Sciatic nerve (tissue), 2 donors: Measurements from ENCODE around the gene MED20. TPM values are rescaled to one million over a fixed set of nuclear protein-coding genes. Genes with fewer than 3 reads are reported as not detected.
A peak's percentile ranks its signal among the peaks of the same experiment; 100 is the strongest.

Source experiments
- ATAC-seq: fragments of 200-7000 bp; cut with Tn5 transposase; one replicate; pipeline ENCODE4 v1.9.1; 2020; ENCODE audit warnings: mild to moderate bottlenecking, moderate library complexity
- DNase-seq: peaks from one replicate; pipeline ENCODE4 v3.0.0-alpha.2; 2020; ENCODE audit warnings: low spot score
- intact Hi-C: fragments of 100-400 bp; cut with DNase I; formaldehyde crosslinking; loops from one replicate; pipeline ENCODE4 v1.14.2; 2022
- total RNA-seq: library from RNA; stranded (reverse); fragmentation: NEBNext Ultra II Directional; extraction: Animal tissue kit (Norgen Biotek cat#: 25700); gene quantifications from one replicate; pipeline ENCODE4 v1.2.1, GENCODE V29; 2021
- donor health status: DM: no; HTN: no; CAD: no.
- donor health status: DM: no; HTN: no; CAD: no.

Gene MED20
- total RNA-seq, 1 donor from 2014 or later = 14.6 TPM

DNA sequence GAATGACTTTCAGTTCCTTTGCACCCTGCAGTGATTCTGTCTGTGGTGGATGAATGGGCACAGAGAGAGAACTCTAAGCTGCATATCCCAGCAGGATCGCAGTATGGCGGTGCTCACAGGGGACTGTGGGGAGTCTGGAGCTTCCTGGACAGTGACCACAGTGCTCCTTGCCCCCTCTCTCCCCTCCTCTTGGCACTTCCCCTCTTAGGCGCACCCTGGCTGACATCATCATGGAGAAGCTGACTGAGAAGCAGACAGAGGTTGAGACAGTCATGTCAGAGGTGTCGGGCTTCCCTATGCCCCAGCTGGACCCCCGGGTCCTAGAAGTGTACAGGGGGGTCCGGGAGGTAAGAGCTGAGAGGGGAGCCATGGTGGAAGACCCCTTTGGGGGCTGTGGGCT is 9.0 kb upstream of the MED20 start:
- ATAC-seq = no peak
- intact Hi-C loops = loop anchor here (10.0 kb wide), 1 partner anchor 145 kb away; the partner anchor contains the start of genes PRICKLE4 and TOMM6

GRCh38 chr6:41927253-41927652 is 6.3 kb upstream of the MED20 start:
- intact Hi-C loops = no loop called here
- no peak for DNase-seq
- no peak for ATAC-seq

More for the DNA sequence above, 9.0 kb upstream of the MED20 start:
- DNase-seq = no peak

GRCh38 chr6:41922154-41922553 is 1.2 kb upstream of the MED20 start:
- no peak for ATAC-seq
- no peak for DNase-seq
- intact Hi-C loops = no loop called here

DNA sequence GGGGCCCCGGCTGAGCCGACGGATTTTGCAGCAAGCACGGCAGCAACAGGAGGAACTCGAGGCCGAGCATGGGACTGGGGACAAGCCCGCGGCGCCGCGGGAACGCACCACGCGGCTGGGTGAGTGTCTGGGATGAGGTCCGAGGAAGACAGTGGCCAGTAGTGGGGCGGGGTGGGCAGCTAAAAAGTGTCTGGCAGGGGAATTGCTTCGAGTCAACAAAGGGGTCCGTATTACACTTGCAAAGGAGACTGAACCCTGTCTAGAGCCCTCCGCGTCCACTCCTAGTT is 716 bp upstream of the MED20 start:
- peak; percentile 11 for ATAC-seq
- no peak for DNase-seq
- intact Hi-C loops = no loop called here

DNA sequence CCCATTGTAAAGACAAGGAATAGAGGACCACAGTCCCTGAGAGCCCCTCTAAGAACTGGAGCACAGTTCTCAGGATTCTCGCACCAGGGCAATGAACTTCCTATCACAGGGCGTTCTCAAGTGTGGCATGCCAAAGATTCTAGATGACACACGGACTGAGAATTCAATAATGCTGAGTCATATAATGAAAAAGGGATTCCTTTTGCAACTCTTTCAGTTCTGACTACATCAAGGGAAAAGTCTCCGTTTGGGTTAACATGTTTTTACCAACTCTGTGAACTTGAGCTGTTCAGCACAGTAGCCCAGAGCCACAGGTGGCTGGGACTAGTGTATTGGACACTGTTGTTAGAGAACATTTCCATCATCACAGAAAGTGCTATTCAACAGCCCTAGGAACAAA is 3.4 kb downstream of the MED20 start:
- ATAC-seq = no peak
- intact Hi-C loops = no loop called here

GRCh38 chr6:41914869-41915530 is 5.9 kb downstream of the MED20 start:
- ATAC-seq = no peak
- no peak for DNase-seq
- intact Hi-C loops = no loop called here

More for the DNA sequence above, 3.4 kb downstream of the MED20 start:
- DNase-seq = no peak

- ATAC-seq (no peak), DNase-seq (no peak)
- intact Hi-C loops = no loop called here
These were observed 6.6 kb downstream of the MED20 start for GRCh38 chr6:41914343-41914742.

DNA sequence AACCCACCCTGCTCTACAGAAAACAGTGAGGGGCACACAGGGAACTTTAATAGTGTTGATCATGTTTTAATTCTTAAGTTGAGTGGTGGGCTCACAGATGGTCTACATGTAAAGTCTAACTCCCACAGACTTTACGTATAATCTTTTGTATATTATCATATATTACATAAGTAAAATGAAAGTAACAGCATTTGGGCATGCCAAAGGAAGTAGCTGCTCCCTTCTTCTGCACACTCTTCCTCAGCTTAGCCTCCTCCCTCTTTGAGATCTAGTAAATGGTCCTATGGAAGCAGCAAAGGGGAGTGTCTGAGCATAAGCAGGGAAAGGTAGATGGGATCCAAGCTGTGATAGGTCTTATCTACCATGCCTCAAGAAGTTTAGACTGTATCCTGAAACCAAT is 11.2 kb downstream of the MED20 start:
- ATAC-seq = no peak
- no peak for DNase-seq
- intact Hi-C loops = no loop called here

GRCh38 chr6:41901882-41902519 is 18.9 kb downstream of the MED20 start:
- ATAC-seq (no peak), DNase-seq (no peak)
- intact Hi-C loops = no loop called here

DNA sequence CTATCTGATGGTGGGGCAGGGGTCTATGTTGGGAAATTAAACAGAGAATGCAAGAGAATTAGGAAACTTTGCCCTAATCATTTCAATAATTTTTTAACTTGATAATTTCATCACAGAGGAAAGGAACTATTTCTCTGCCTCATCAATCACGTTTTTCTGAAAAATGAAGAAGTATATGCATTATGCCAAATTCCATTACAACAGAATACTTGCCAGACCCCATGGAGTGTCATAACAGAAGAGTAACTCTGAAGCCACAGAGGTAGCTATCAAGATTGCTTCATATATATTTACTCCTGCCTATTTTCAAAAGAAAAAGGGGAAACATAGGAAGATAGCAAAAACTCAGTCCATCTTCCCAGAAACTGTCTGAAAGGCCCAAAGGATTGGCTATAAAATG is 20.1 kb downstream of the MED20 start:
- DNase-seq (no peak), ATAC-seq (no peak)
- intact Hi-C loops = no loop called here

- ATAC-seq = no peak
- intact Hi-C loops = no loop called here
These were observed 24.7 kb downstream of the MED20 start for GRCh38 chr6:41896281-41896680.

DNA sequence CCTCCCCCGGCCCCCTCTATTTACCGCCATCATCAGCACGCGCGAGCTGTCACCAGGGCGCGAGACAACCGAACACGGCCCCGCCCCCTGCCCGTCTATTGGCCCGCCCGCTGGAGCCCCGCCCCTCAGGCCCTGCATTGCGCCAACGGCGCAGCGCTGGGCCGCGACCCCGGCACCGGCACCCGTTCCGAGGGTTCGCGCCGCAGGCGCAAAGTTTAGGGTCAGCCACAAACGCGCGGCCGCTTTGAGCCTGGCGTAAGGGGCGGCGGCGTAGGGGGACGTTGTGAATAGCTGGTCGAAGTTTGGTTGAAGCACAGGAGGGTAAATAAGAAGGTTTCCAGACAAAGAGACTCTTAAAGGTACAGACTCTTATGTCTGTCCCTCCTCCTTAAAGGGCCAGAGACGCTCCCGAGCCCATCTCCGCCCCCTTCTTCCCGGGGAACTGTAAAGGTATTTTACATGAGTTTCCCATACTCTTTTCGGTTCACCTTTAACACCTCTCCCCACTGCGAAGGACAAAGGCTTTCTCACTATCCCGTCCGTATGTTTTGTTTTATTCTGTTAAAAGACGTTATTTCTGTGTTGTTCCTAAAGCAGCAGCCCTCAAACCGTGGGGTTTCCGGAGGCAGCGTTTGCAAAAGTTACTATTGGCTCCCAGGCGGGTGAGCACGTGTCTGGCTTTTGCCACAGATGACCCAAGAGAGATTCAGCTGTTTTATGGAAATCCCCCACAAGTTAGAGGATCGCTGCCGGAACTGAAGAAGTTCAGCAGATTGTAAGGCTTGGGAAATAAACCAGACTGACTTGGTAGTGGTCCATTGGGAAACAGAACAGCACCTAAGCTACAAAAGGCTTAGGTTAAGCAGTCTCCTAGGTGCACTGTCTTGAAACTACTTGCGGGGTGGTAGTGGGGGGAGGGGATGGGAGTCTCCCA is 25.4 kb downstream of the MED20 start, which contains the start of gene USP49:
Gene USP49, minus strand, starts transcription at position 76 of the 934 bp plus-strand sequence. CDS start 88,392 bp downstream, outside the sequence.
- intact Hi-C loops = no loop called here
- peak; percentile 99 for ATAC-seq
- DNase-seq = peak; percentile 93

More at GRCh38 chr6:41896281-41896680, 24.7 kb downstream of the MED20 start:
- no peak for DNase-seq

GRCh38 chr6:41894366-41895299 is 26.3 kb downstream of the MED20 start:
- peak; percentile 69 for ATAC-seq
- no peak for DNase-seq
- intact Hi-C loops = no loop called here

GRCh38 chr6:41892921-41893564 is 27.9 kb downstream of the MED20 start:
- intact Hi-C loops = no loop called here
- DNase-seq (no peak), ATAC-seq (no peak)

GRCh38 chr6:41887331-41887751 is 33.6 kb downstream of the MED20 start:
- DNase-seq (no peak), ATAC-seq (no peak)
- intact Hi-C loops = no loop called here

- intact Hi-C loops = no loop called here
- DNase-seq = no peak
- ATAC-seq = no peak
These were observed 35.0 kb downstream of the MED20 start for GRCh38 chr6:41885930-41886329.

- ATAC-seq = no peak
- DNase-seq = no peak
- intact Hi-C loops = no loop called here
These were observed 36.0 kb downstream of the MED20 start for GRCh38 chr6:41884957-41885356.

- no peak for ATAC-seq
- intact Hi-C loops = no loop called here
- DNase-seq = no peak
These were observed 39.4 kb downstream of the MED20 start for GRCh38 chr6:41881506-41881905.
